ENCODE results near the gene FAM184A. TPM values are rescaled to one million over a fixed set of nuclear protein-coding genes. Genes with fewer than 3 reads are reported as not detected.

The FAM184A gene
- total and polyA plus RNA-seq, 9 of the 15 experiments (the other 6 are each of a cell fraction or from before 2014, with no cell fraction given): 6.4 to 18.7 (median 13.1) TPM

GRCh38 chr6:119083007-119083406, 4.5 kb upstream of the FAM184A start (continued):
- TF ChIP-seq ZNF280A (IDR thresholded peaks at IDR 0.05; ENCODE audit: low read depth, partially characterized antibody) (peak; percentile 69), CBX3 (IDR thresholded peaks at IDR 0.05; ENCODE audit: borderline replicate concordance in 1 of 2, low read length in 2 of 2) (peak in 1 of 2 experiments; percentile 97; a peak in 2 of 3 replicates), MXI1 (IDR thresholded peaks at IDR 0.05; ENCODE audit: low read depth, low read length) (no peak), ZNF696 (CRISPR knock-in tag; conservative IDR thresholded peaks at IDR 0.05) (no peak), ZFP36 (IDR thresholded peaks at IDR 0.05; ENCODE audit: low read depth, low read length, partially characterized antibody) (peak; percentile 98), CEBPZ (IDR thresholded peaks at IDR 0.05; ENCODE audit: borderline replicate concordance, low read depth, low read length) (peak; percentile 88), ZBTB11 (CRISPR knock-in tag; IDR thresholded peaks at IDR 0.05) (no peak), HNRNPK (IDR thresholded peaks at IDR 0.05; ENCODE audit: low read depth, low read length, poor library complexity, severe bottlenecking) (no peak), E4F1 (CRISPR knock-in tag; IDR thresholded peaks at IDR 0.05; ENCODE audit: borderline replicate concordance) (no peak), TRIM24 (IDR thresholded peaks at IDR 0.05) (peak in 1 of 2 experiments; percentile 50; a peak in 1 of 4 replicates)

Data from K562 (cell line).